Keratinocyte (primary cell): ENCODE results near the gene CLK3. TPM values are rescaled to one million over a fixed set of nuclear protein-coding genes. Genes with fewer than 3 reads are reported as not detected.

Source experiments
- DNase-seq: peaks from one replicate; pipeline ENCODE4 v3.0.0-alpha.2; 2011; ENCODE audit warnings: low read depth, missing footprints, low spot score
- FAIRE-seq: peaks from 2 replicates; lab custom pipeline; 2011; peaks lifted over from hg19 to GRCh38; lab: Jason Lieb, UNC
- H2AFZ ChIP-seq: 2 replicates; pipeline ENCODE4 v1.6.0; 2012; ENCODE audit warnings: low read length, control low read depth, inconsistent platforms; ENCODE audit not compliant: control insufficient read depth
- H3K27ac ChIP-seq: 2 replicates; pipeline ENCODE4 v1.5.1; 2011; ENCODE audit warnings: low read length; ENCODE audit not compliant: control insufficient read depth, insufficient read depth
- H3K27me3 ChIP-seq: 3 replicates; pipeline ENCODE4 v1.6.0; 2011; ENCODE audit warnings: low read length; ENCODE audit not compliant: control insufficient read depth, insufficient read depth; ENCODE audit errors: extremely low read depth
- H3K36me3 ChIP-seq, 2 experiments: 2 replicates in 1 of 2; 3 replicates in 1 of 2; pipeline ENCODE4 v1.5.1; 2011; ENCODE audit warnings: low read length in 2 of 2, mild to moderate bottlenecking in 1 of 2; ENCODE audit not compliant: control insufficient read depth in 2 of 2, insufficient read depth in 2 of 2; ENCODE audit errors: extremely low read depth in 1 of 2
- H3K4me1 ChIP-seq: 3 replicates; pipeline ENCODE4 v1.5.1; 2011; ENCODE audit warnings: low read length; ENCODE audit not compliant: control insufficient read depth, insufficient read depth; ENCODE audit errors: extremely low read depth
- H3K4me2 ChIP-seq: 3 replicates; pipeline ENCODE4 v1.6.0; 2011; ENCODE audit warnings: low read depth, low read length; ENCODE audit not compliant: control insufficient read depth, insufficient read depth; ENCODE audit errors: extremely low read depth
- H3K4me3 ChIP-seq, 3 experiments: fragments of 200-600 bp in 1 of 3; sonication (generic) in 1 of 3; 2 replicates in 2 of 3; 3 replicates in 1 of 3; pipeline ENCODE4 v1.5.1; 2011 to 2016; ENCODE audit warnings: low read length in 3 of 3, mild to moderate bottlenecking in 3 of 3, control low read depth in 2 of 3, inconsistent platforms in 1 of 3, low read depth in 1 of 3, mixed read lengths in 1 of 3, mixed run types in 1 of 3, moderate library complexity in 1 of 3; ENCODE audit not compliant: control insufficient read depth in 2 of 3, insufficient read depth in 2 of 3; ENCODE audit errors: extremely low read depth in 1 of 3
- H3K79me2 ChIP-seq: 2 replicates; pipeline ENCODE4 v1.6.0; 2012; ENCODE audit warnings: low read length; ENCODE audit not compliant: control insufficient read depth, insufficient read depth
- H3K9ac ChIP-seq: 3 replicates; pipeline ENCODE4 v1.6.0; 2011; ENCODE audit warnings: low read length; ENCODE audit not compliant: control insufficient read depth, insufficient read depth; ENCODE audit errors: extremely low read depth
- H3K9me1 ChIP-seq: 3 replicates; pipeline ENCODE4 v1.6.0; 2011; ENCODE audit warnings: low read length; ENCODE audit not compliant: control insufficient read depth, insufficient read depth; ENCODE audit errors: extremely low read depth
- H3K9me3 ChIP-seq: 2 replicates; pipeline ENCODE4 v1.5.1; 2012; ENCODE audit warnings: low read depth, low read length; ENCODE audit not compliant: control insufficient read depth
- H4K20me1 ChIP-seq: 3 replicates; pipeline ENCODE4 v1.6.0; 2011; ENCODE audit warnings: low read length; ENCODE audit not compliant: control insufficient read depth, insufficient read depth; ENCODE audit errors: extremely low read depth
- EZH2 ChIP-seq: IDR thresholded peaks from one replicate; pipeline ENCODE4 v1.6.1; 2012; ENCODE audit warnings: inconsistent platforms, mild to moderate bottlenecking, low read length, moderate library complexity
- dilution Hi-C: fragments of 300-500 bp; cut with MboI; formaldehyde crosslinking; loops from one replicate; pipeline ENCODE4 v1.7.0; 2020; ENCODE audit warnings: low sequenced_read_pairs; ENCODE audit not compliant: extremely low pct_ligation_motif_present
- polyA plus RNA-seq, 5 experiments: library from polyadenylated mRNA; depleted of rRNA in 3 of 5; stranded (reverse) in 3 of 5; stranded (forward) in 1 of 5; unstranded in 1 of 5; fragments of >200 nt; gene quantifications; 1 replicate in 1 of 5; 2 replicates in 3 of 5; 3 replicates in 1 of 5; pipeline versions ENCODE4 v1.2.1 to v1.2.3, GENCODE V29; 2011 to 2012; ENCODE audit warnings: missing spikeins in 2 of 5, low read depth in 1 of 5, low replicate concordance in 1 of 5
- TF ChIP-seq, protein P1 (sequence below), 3 experiments: IDR thresholded peaks in 1 of 3; conservative IDR thresholded peaks in 1 of 3; optimal IDR thresholded peaks in 1 of 3; 2 replicates in 2 of 3; 3 replicates in 1 of 3; pipeline versions ENCODE3 to v1.5.1; 2011; ENCODE audit warnings: low read length in 3 of 3, mild to moderate bottlenecking in 3 of 3, moderate library complexity in 2 of 3, control low read depth in 1 of 3, inconsistent platforms in 1 of 3; ENCODE audit not compliant: insufficient read depth in 2 of 3; ENCODE audit errors: extremely low read depth in 1 of 3

The CLK3 gene
- polyA plus RNA-seq, 1 donor (not counting 4 experiments of a cell fraction or from before 2014, with no cell fraction given) = 61.2 TPM

- no peak overlapping the region for H3K27ac ChIP-seq
- peaks cover 8% of the 10 kb centered on the region for H4K20me1 ChIP-seq
- dilution Hi-C loops = no loop called here
- no peak for DNase-seq
- FAIRE-seq = no peak
- H3K4me2 ChIP-seq = no peak overlapping the region
- H3K9me3 ChIP-seq = no peaks in the 10 kb centered on the region
- H3K79me2 ChIP-seq = peaks cover 12% of the 10 kb centered on the region
- no peaks in the 10 kb centered on the region for H3K27me3 ChIP-seq
- peaks cover 2 to 4% of the 10 kb centered on the region in 2 experiments for H3K36me3 ChIP-seq
- H3K9me1 ChIP-seq = peaks cover 3% of the 10 kb centered on the region
- no peak overlapping the region for H3K9ac ChIP-seq
- no peak overlapping the region for H3K4me3 ChIP-seq
- H3K4me1 ChIP-seq = peaks cover 17% of the 10 kb centered on the region
- no peak overlapping the region for H2AFZ ChIP-seq
- TF ChIP-seq EZH2 = no peak
- TF ChIP-seq, protein P1, sequence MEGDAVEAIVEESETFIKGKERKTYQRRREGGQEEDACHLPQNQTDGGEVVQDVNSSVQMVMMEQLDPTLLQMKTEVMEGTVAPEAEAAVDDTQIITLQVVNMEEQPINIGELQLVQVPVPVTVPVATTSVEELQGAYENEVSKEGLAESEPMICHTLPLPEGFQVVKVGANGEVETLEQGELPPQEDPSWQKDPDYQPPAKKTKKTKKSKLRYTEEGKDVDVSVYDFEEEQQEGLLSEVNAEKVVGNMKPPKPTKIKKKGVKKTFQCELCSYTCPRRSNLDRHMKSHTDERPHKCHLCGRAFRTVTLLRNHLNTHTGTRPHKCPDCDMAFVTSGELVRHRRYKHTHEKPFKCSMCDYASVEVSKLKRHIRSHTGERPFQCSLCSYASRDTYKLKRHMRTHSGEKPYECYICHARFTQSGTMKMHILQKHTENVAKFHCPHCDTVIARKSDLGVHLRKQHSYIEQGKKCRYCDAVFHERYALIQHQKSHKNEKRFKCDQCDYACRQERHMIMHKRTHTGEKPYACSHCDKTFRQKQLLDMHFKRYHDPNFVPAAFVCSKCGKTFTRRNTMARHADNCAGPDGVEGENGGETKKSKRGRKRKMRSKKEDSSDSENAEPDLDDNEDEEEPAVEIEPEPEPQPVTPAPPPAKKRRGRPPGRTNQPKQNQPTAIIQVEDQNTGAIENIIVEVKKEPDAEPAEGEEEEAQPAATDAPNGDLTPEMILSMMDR (optimal IDR thresholded peaks at IDR 0.05 in 1 of 3, IDR thresholded peaks at IDR 0.05 in 1 of 3, conservative IDR thresholded peaks at IDR 0.05 in 1 of 3; ENCODE audit: extremely low read depth in 1 of 3, insufficient read depth in 2 of 3, low read length in 3 of 3) = no peak
Observed at GRCh38 chr15:74655424-74655823, 39.8 kb downstream of the CLK3 start.

GRCh38 chr15:74656935-74657535, 41.4 kb downstream of the CLK3 start:
- no peak overlapping the region for H3K4me2 ChIP-seq
- TF ChIP-seq EZH2 = no peak
- TF ChIP-seq, protein P1 (optimal IDR thresholded peaks at IDR 0.05 in 1 of 3, IDR thresholded peaks at IDR 0.05 in 1 of 3, conservative IDR thresholded peaks at IDR 0.05 in 1 of 3; ENCODE audit: extremely low read depth in 1 of 3, insufficient read depth in 2 of 3, low read length in 3 of 3) = no peak
- no peaks in the 10 kb centered on the region for H3K27me3 ChIP-seq
- H3K4me3 ChIP-seq = no peak overlapping the region
- DNase-seq (no peak), FAIRE-seq (no peak)
- H3K9me3 ChIP-seq = no peaks in the 10 kb centered on the region
- H3K9me1 ChIP-seq = peaks cover 3% of the 10 kb centered on the region
- no peak overlapping the region for H3K27ac ChIP-seq
- peaks cover 0 to 2% of the 10 kb centered on the region in 2 experiments for H3K36me3 ChIP-seq
- H3K4me1 ChIP-seq = peaks cover 11% of the 10 kb centered on the region
- dilution Hi-C loops = no loop called here
- no peak overlapping the region for H2AFZ ChIP-seq
- no peak overlapping the region for H3K9ac ChIP-seq
- H3K79me2 ChIP-seq = peaks cover 15% of the 10 kb centered on the region
- H4K20me1 ChIP-seq = peaks cover 8% of the 10 kb centered on the region
